ENCODE results near the gene ING5.

The ING5 gene

GRCh38 chr2:241776336-241777169 is 74.7 kb downstream of the ING5 start, which contains the start of gene GAL3ST2:
Gene GAL3ST2 (plus strand): TSS chr2:241776822. CDS start chr2:241776956, 134 bp downstream.
- no peak for DNase-seq (ENCODE audit: low spot score)

- no peak for DNase-seq (ENCODE audit: low spot score)
Observed at GRCh38 chr2:241777170-241777685, 75.4 kb downstream of the ING5 start.

DNA sequence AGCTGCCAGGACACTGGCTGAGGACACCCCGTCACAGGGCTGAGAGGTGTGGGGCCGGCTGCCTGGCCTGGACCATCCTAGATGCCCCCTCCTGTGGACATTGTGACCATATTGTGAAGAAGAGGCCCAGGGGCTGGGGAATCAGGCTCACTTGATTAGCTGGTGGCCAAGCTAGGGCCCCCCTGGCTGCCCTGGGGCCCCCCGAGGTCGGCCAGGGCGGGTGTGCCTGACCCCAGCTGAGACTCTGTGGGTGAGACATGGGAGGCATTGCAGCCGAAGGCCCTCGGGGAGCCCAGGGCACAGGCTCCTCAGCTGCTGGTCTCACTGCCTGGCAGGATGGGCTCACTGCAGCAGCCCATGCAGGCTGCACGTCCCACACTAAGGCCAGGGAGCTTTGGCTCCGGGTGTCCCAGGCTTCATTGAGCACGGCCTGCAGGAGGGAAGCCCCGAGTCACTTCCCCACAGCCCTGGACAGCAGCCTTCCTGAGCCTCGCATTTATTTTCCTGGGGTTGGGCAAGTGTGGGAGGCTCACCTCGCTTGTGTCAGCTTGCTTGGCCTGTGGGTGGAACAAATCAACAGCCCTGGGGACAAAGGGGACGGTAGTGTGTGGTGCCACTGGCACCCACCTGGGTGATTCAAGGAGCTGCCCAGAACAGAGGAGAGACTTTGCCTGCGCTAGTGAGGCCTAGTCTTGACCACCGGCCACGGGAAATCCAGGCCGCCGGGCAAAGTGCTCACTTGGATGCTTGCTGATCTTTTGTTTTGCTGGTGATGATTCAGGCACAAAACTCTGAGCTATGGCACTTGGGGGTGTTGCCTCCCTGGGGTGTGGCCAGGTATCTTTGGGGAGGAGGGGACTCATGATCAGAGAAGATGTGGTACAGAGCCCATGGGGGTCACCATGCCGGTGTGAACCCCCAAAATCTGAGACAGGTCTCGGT is 76.1 kb downstream of the ING5 start:
- DNase-seq (ENCODE audit: low spot score), result no peak
